Measurements from ENCODE around the gene RCAN2.

RCAN2 gene

GRCh38 chr6:46378882-46379416 is 112.3 kb downstream of the RCAN2 start:
- no peak for DNase-seq (ENCODE audit: low read depth)

GRCh38 chr6:46378161-46378881 is 112.9 kb downstream of the RCAN2 start:
- DNase-seq (ENCODE audit: low read depth), result no peak
- TF ChIP-seq CTCF (IDR thresholded peaks at IDR 0.05; ENCODE audit: low read depth, low read length, missing control alignments), result no peak
- no peak overlapping the region for H3K4me3 ChIP-seq (ENCODE audit: low read depth, low read length)

More at GRCh38 chr6:46378882-46379416, 112.3 kb downstream of the RCAN2 start:
- H3K4me3 ChIP-seq (ENCODE audit: low read depth, low read length), result no peak overlapping the region
- TF ChIP-seq CTCF (IDR thresholded peaks at IDR 0.05; ENCODE audit: low read depth, low read length, missing control alignments), result no peak

GRCh38 chr6:46377209-46377608 is 114.0 kb downstream of the RCAN2 start:
- no peak for TF ChIP-seq CTCF (IDR thresholded peaks at IDR 0.05; ENCODE audit: low read depth, low read length, missing control alignments)
- no peak for DNase-seq (ENCODE audit: low read depth)
- no peak overlapping the region for H3K4me3 ChIP-seq (ENCODE audit: low read depth, low read length)

- TF ChIP-seq CTCF (IDR thresholded peaks at IDR 0.05; ENCODE audit: low read depth, low read length, missing control alignments), result no peak
- DNase-seq (ENCODE audit: low read depth), result peak; percentile 61
- no peak overlapping the region for H3K4me3 ChIP-seq (ENCODE audit: low read depth, low read length)
These were observed 114.6 kb downstream of the RCAN2 start for GRCh38 chr6:46376562-46377061.

GRCh38 chr6:46370622-46371021 is 120.6 kb downstream of the RCAN2 start:
- no peak overlapping the region for H3K4me3 ChIP-seq (ENCODE audit: low read depth, low read length)
- TF ChIP-seq CTCF (IDR thresholded peaks at IDR 0.05; ENCODE audit: low read depth, low read length, missing control alignments), result peak; percentile 9
- DNase-seq (ENCODE audit: low read depth), result no peak

GRCh38 chr6:46368169-46368536 is 123.1 kb downstream of the RCAN2 start:
- no peak for DNase-seq (ENCODE audit: low read depth)
- no peak for TF ChIP-seq CTCF (IDR thresholded peaks at IDR 0.05; ENCODE audit: low read depth, low read length, missing control alignments)
- no peak overlapping the region for H3K4me3 ChIP-seq (ENCODE audit: low read depth, low read length)
